Right cardiac atrium (tissue), 5 donors: ENCODE data around the gene RPUSD3. TPM values are rescaled to one million over a fixed set of nuclear protein-coding genes. Genes with fewer than 3 reads are reported as not detected.

ENCODE experiments used
- ATAC-seq, 2 donors: fragments of 200-7000 bp; cut with Tn5 transposase; one replicate each; pipeline versions ENCODE4 v1.8.0 to v1.9.1; 2020; ENCODE audit warnings: moderate library complexity in 2 of 2, mild to moderate bottlenecking in 1 of 2
- DNase-seq, 3 donors: peaks; one replicate each; pipeline ENCODE4 v3.0.0-alpha.2; 2020
- H3K27ac ChIP-seq: one replicate; pipeline ENCODE4 v1.5.1; 2013; ENCODE audit warnings: mild to moderate bottlenecking, low read length, control low read depth, moderate library complexity
- H3K27me3 ChIP-seq: one replicate; pipeline ENCODE4 v1.6.1; 2013; ENCODE audit not compliant: control insufficient read depth, insufficient read depth
- H3K4me1 ChIP-seq: one replicate; pipeline ENCODE4 v1.6.1; 2013; ENCODE audit warnings: low read length; ENCODE audit not compliant: control insufficient read depth, insufficient read depth
- H3K4me3 ChIP-seq: one replicate; pipeline ENCODE4 v1.5.1; 2013; ENCODE audit warnings: low read length, control low read depth
- H3K9me3 ChIP-seq: one replicate; pipeline ENCODE4 v1.6.1; 2013; ENCODE audit warnings: low read length; ENCODE audit not compliant: control insufficient read depth
- WGBS: extraction: QIAGEN DNeasy Blood & Tissue Kit; methylation state at CpG from one replicate; pipeline ENCODE4 v1.1.7; 2013; 5-methylcytosine and 5-hydroxymethylcytosine counted together
- intact Hi-C, 4 donors: fragments of 100-400 bp; cut with DNase I; formaldehyde crosslinking; loops; one replicate each; pipeline versions ENCODE4 v1.11.0 to v1.14.0; 2022 to 2023
- long read RNA-seq, 4 donors: library from polyadenylated mRNA; unstranded; transcript quantifications; one replicate each; pipeline ENCODE4 v2.0.0, GENCODE V29; 2020 to 2021
- polyA plus RNA-seq: library from polyadenylated mRNA; stranded (reverse); fragments of 200-250 nt; gene quantifications from one replicate; pipeline ENCODE4 v1.2.3, GENCODE V29; 2013
- total RNA-seq, 4 donors: library from RNA; stranded (reverse); fragmentation: NEBNext Ultra II Directional; extraction: Animal tissue kit (Norgen Biotek cat#: 25700); gene quantifications; one replicate each; pipeline ENCODE4 v1.2.1, GENCODE V29; 2021
- donor health status: healthy with polysubstance abuse.
- donor health status: DM: no; HTN: yes; CAD: no.
- donor health status: DM: no; HTN: no; CAD: no.
- donor health status: DM: no; HTN: yes; CAD: no; lungs with severe emphysema.
- donor health status: DM: yes; HTN: yes; CAD: no.

The RPUSD3 gene, protein sequence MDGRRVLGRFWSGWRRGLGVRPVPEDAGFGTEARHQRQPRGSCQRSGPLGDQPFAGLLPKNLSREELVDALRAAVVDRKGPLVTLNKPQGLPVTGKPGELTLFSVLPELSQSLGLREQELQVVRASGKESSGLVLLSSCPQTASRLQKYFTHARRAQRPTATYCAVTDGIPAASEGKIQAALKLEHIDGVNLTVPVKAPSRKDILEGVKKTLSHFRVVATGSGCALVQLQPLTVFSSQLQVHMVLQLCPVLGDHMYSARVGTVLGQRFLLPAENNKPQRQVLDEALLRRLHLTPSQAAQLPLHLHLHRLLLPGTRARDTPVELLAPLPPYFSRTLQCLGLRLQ
- total RNA-seq, result 10 to 100 TPM; 31.2 to 37.7 (median 37.6) TPM
- polyA plus RNA-seq, result 43.3 TPM
- long read RNA-seq, donor 1, transcript RPUSD3-216 (4 exons, 2,491 nt), result minor isoform, 35 of 103 reads
- long read RNA-seq, donor 1, transcript RPUSD3-201 (9 exons, 1,225 nt), result major isoform, 41 of 103 reads
- long read RNA-seq, donor 1, partial matches to known transcripts, result 2 of 103 reads
- long read RNA-seq, donor 1, other reads (novel, unspliced or antisense), result 21 of 103 reads
- long read RNA-seq, donor 2, transcript RPUSD3-201 (9 exons, 1,225 nt), result major isoform, 31 of 59 reads
- long read RNA-seq, donor 2, transcript RPUSD3-216 (4 exons, 2,491 nt), result minor isoform, 13 of 59 reads
- long read RNA-seq, donor 2, partial matches to known transcripts, result 2 of 59 reads
- long read RNA-seq, donor 2, other reads (novel, unspliced or antisense), result 12 of 59 reads
- long read RNA-seq, donor 3, transcript RPUSD3-201 (9 exons, 1,225 nt), result major isoform, 81 of 163 reads
- long read RNA-seq, donor 3, transcript RPUSD3-216 (4 exons, 2,491 nt), result minor isoform, 33 of 163 reads
- long read RNA-seq, donor 3, partial matches to known transcripts, result 5 of 163 reads
- long read RNA-seq, donor 3, other reads (novel, unspliced or antisense), result 40 of 163 reads
- long read RNA-seq, donor 4, transcript RPUSD3-201 (9 exons, 1,225 nt), result major isoform, 33 of 55 reads
- long read RNA-seq, donor 4, transcript RPUSD3-216 (4 exons, 2,491 nt), result minor isoform, 10 of 55 reads
- long read RNA-seq, donor 4, partial matches to known transcripts, result 3 of 55 reads
- long read RNA-seq, donor 4, other reads (novel, unspliced or antisense), result 7 of 55 reads

GRCh38 chr3:9843715-9844438, at the start of gene RPUSD3:
Gene RPUSD3, minus strand, starts transcription at chr3:9844008. Its CDS starts 18 bp downstream, at chr3:9843990.
- peak within 1 kb of the TSS; percentile 56 for H3K4me3 ChIP-seq
- H3K9me3 ChIP-seq, result no peaks in the 10 kb centered on the region
- H3K27me3 ChIP-seq, result no peaks in the 10 kb centered on the region
- DNase-seq, result peak; percentile 98 to 99 (median 99)
- H3K4me1 ChIP-seq, result no peaks in the 10 kb centered on the region
- under 1% methylated on average over 42 of the region's 42 CpGs for WGBS
- intact Hi-C loops, result loop anchor here in 1 of 4 donors (10.0 kb wide), 1 partner anchor 71 kb away; the partner anchor contains the start of gene IL17RC
- peak within 1 kb of the TSS; percentile 50 for H3K27ac ChIP-seq
- peak; percentile 98 to 99 for ATAC-seq

DNA sequence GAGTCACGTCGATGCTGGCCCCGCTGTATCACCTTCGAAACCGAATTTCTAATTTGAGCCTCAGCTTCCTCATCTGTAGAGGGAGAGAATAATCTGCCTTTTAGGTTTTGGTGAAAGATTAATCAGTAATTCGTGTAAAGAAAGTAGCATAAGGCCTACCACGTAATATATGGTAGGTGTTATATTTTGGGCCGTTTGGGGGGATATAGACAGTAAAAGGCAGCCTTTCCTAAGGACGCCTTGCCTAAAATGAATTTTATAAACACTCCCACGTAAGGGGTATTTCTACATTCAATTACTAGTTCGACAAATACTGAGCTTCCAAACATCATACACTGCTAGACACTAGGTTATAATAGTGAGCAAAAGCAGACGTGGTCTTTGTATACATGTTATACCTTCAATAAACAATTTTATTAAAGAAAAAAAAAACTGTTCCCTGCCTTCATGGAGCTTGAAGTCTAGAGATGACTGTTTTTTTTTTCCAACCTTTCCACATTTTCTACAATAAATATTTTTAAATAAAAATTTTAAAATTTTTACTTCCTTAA, 47.3 kb upstream of the RPUSD3 start:
- H3K4me1 ChIP-seq, result peaks cover 2% of the 10 kb centered on the region
- DNase-seq (no peak), ATAC-seq (no peak)
- H3K27me3 ChIP-seq, result no peaks in the 10 kb centered on the region
- H3K27ac ChIP-seq, result peak overlapping the region; percentile 89
- H3K4me3 ChIP-seq, result peak overlapping the region; percentile 83
- H3K9me3 ChIP-seq, result no peaks in the 10 kb centered on the region
- intact Hi-C loops, result no loop called here
- 10% methylated on average over 12 of the region's 12 CpGs for WGBS

- ATAC-seq (peak; percentile 97 to 98), DNase-seq (peak; percentile 89 to 96 (median 95))
- Histone ChIP-seq H3K27me3 (no peaks in the 10 kb centered on the region), H3K9me3 (no peaks in the 10 kb centered on the region), H3K27ac (peak within 1 kb of the TSS; percentile 89), H3K4me1 (peaks cover 2% of the 10 kb centered on the region), H3K4me3 (peak within 1 kb of the TSS; percentile 83)
- under 1% methylated on average over 62 of the region's 62 CpGs for WGBS
- intact Hi-C loops, result no loop called here
These were observed 46.7 kb upstream of the RPUSD3 start, which contains the start of gene JAGN1 for GRCh38 chr3:9890249-9891071. Gene JAGN1, plus strand, starts transcription at chr3:9890610. Its CDS starts 113 bp downstream, at chr3:9890723.

DNA sequence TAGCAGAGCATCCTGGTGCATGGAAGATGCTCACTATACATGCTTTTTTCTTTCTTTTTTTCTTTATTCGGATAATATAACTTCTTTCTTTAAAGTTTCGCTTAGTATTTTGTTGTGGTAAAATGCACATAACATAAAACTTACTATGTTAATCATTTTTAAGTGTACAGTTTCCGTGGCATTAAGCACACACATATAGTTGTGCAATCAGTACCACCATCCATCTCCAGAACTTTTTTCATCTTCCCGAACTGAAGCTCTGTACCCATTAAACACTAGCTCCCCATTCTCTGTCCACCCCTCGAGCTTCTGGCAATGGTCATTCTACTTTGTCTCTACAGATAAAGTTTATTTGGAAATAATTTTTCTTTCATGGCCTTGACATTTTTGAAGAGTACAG, 45.6 kb upstream of the RPUSD3 start:
- Histone ChIP-seq H3K4me3 (no peak overlapping the region), H3K27ac (no peak overlapping the region), H3K4me1 (peaks cover 2% of the 10 kb centered on the region), H3K9me3 (no peaks in the 10 kb centered on the region), H3K27me3 (no peaks in the 10 kb centered on the region)
- no peak for DNase-seq
- no peak for ATAC-seq
- intact Hi-C loops, result no loop called here
- 76% methylated on average over 5 of the region's 5 CpGs for WGBS

GRCh38 chr3:9888540-9888939, 44.7 kb upstream of the RPUSD3 start:
- ATAC-seq, result no peak
- DNase-seq, result no peak
- Histone ChIP-seq H3K9me3 (no peaks in the 10 kb centered on the region), H3K27ac (no peak overlapping the region), H3K4me3 (no peak overlapping the region), H3K4me1 (peaks cover 2% of the 10 kb centered on the region), H3K27me3 (no peaks in the 10 kb centered on the region)
- 86% methylated on average over 3 of the region's 3 CpGs for WGBS
- intact Hi-C loops, result no loop called here

GRCh38 chr3:9887480-9887879, 43.7 kb upstream of the RPUSD3 start:
- H3K27me3 ChIP-seq, result no peaks in the 10 kb centered on the region
- WGBS, result 80% methylated on average over 5 of the region's 5 CpGs
- H3K4me3 ChIP-seq, result no peak overlapping the region
- no peaks in the 10 kb centered on the region for H3K9me3 ChIP-seq
- no peak overlapping the region for H3K27ac ChIP-seq
- peaks cover 2% of the 10 kb centered on the region for H3K4me1 ChIP-seq
- DNase-seq (no peak), ATAC-seq (no peak)
- intact Hi-C loops, result no loop called here

DNA sequence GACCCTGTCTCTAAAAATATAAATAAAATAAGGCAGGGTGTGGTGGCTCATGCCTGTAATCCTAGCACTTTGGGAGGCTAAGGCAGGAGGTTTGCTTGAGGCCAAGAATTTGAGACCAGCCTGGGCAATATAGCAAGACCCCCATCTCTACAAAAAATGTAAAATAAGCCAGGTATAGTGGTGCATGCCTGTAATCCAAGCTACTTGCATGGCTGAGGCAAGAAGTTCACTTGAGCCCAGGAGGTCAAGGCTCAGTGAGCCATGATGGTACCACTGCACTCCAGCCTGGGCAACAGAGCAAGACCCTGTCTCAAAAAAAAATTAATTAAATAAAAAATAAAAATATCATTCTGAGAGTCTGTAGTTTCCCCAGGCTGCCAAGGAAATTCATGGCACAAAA, 42.5 kb upstream of the RPUSD3 start:
- Histone ChIP-seq H3K4me1 (no peaks in the 10 kb centered on the region), H3K4me3 (no peak overlapping the region), H3K27me3 (no peaks in the 10 kb centered on the region), H3K27ac (no peak overlapping the region), H3K9me3 (no peaks in the 10 kb centered on the region)
- DNase-seq (no peak), ATAC-seq (no peak)
- intact Hi-C loops, result no loop called here

- H3K4me3 ChIP-seq, result no peak overlapping the region
- 71% methylated on average over 11 of the region's 11 CpGs for WGBS
- no peaks in the 10 kb centered on the region for H3K9me3 ChIP-seq
- DNase-seq (no peak), ATAC-seq (peak in 1 of 2 donors; percentile 43)
- no peak overlapping the region for H3K27ac ChIP-seq
- intact Hi-C loops, result no loop called here
- no peaks in the 10 kb centered on the region for H3K4me1 ChIP-seq
- H3K27me3 ChIP-seq, result no peaks in the 10 kb centered on the region
These were observed 40.9 kb upstream of the RPUSD3 start for GRCh38 chr3:9884555-9885165.

DNA sequence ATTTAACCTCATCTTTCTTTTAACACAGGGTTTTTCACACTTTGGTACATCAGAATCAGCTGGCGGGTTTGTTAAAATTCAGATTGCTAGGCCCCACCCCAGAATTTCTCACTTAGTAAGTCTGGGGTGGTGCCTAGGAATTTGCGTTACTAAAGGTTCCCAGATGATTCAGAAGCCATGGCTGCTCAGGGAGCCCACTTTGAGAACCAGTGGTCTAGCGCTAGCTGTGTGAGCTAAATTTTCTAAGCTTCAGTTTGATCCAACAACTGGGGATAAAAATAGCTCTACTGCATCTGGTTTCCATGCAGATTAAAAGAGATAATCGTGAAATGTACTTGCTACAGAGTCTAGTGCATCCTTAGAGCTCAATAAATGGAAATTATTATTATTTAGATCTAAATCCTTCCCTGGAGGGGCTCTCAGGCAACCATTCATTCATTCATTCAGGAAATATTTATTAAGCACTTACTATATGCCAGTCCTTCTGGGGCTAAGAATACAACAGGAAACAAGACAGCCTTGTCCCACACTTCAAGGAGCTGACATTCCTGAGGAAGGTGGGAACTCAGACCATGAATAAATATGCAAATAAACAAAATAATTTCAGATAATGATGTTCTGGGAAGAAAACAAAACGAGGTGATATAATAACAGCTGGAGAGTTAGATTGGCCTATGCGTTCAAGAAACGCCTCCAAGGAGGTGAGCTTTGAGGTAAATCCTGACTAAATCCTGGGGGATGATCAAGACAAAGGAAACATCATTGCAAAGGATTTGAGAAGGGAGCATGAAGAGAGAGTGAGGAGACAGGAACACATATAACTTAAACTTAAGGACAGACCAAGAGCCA, 40.1 kb upstream of the RPUSD3 start:
- Histone ChIP-seq H3K27me3 (no peaks in the 10 kb centered on the region), H3K27ac (no peak overlapping the region), H3K4me1 (no peaks in the 10 kb centered on the region), H3K4me3 (no peak overlapping the region), H3K9me3 (no peaks in the 10 kb centered on the region)
- intact Hi-C loops, result no loop called here
- WGBS, result 77% methylated on average over 7 of the region's 7 CpGs
- DNase-seq, result no peak
- no peak for ATAC-seq
